Measurements from ENCODE around the gene EMC10. TPM values are rescaled to one million over a fixed set of nuclear protein-coding genes. Genes with fewer than 3 reads are reported as not detected.

EMC10 gene
- total and polyA plus RNA-seq, 10 of the 15 experiments (the other 5 are each of a cell fraction or from before 2014, with no cell fraction given) = 2.5 to 77.3 (median 20.3) TPM

DNA sequence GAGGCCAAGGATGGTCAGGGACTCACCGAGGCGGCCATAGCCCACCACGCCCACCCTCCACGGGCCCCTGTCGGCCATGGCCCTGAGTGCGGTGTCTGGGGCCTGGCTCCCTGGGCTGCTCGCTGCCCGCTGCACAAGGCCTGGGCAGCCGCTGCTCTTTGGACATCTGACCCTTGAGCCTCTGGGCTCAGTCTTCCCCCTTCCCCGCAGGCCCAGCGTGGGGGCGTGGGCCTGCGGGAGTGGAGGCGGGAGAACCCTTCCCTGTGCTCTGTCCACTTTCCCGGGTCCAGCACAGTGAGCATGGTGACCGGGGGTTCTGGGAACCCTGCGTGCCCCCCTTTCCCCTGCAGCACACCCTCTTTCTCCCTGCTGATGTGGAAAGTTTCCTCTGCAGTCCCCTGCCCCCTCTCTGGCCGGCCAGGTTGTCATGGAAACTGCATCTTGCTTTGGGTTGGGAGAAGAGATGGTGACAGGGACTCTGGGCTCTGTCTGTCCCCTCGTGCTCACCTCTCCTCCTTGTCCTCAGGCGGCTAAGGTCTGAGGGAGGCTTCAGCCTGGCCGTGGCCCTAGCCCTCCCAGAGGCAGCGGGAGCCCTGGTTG, 37.5 kb downstream of the EMC10 start, which contains the start of gene ASPDH:
ASPDH (minus strand) TSS at position 168 of the 600 bp plus-strand sequence; CDS start at position 78, 90 bp downstream.
- Histone ChIP-seq H3K9me3 (replicated peaks; ENCODE audit: control insufficient read depth, insufficient read depth, low read length) (no peaks in the 10 kb centered on the region), H3K79me2 (ENCODE audit: control insufficient read depth, insufficient read depth, low read length) (no peaks in the 10 kb centered on the region), H3K9ac (ENCODE audit: control insufficient read depth, insufficient read depth, low read length) (no peak within 1 kb of the TSS), H3K27ac (ENCODE audit: control insufficient read depth, insufficient read depth) (no peak within 1 kb of the TSS), H3K4me2 (ENCODE audit: control insufficient read depth, insufficient read depth) (no peak within 1 kb of the TSS), H3K4me3 (no peak within 1 kb of the TSS), H4K20me1 (ENCODE audit: control insufficient read depth, insufficient read depth) (no peaks in the 10 kb centered on the region), H2AFZ (ENCODE audit: control insufficient read depth, low read depth, low read length) (no peak within 1 kb of the TSS), H3K36me3 (ENCODE audit: control insufficient read depth in 2 of 2, insufficient read depth in 2 of 2, low read length in 1 of 2) (no peaks in the 10 kb centered on the region), H3K27me3 (replicated peaks in 1 of 2; ENCODE audit: control insufficient read depth in 2 of 2, insufficient read depth in 2 of 2, low read length in 1 of 2) (no peaks in the 10 kb centered on the region), H3K4me1 (ENCODE audit: control insufficient read depth, insufficient read depth, low read length) (peaks cover 3% of the 10 kb centered on the region; the same call in 1 of the 2 replicates)
- TF ChIP-seq ZNF384 (IDR thresholded peaks at IDR 0.05; ENCODE audit: borderline replicate concordance, low read depth, low read length) (no peak), BCL11A (IDR thresholded peaks at IDR 0.05; ENCODE audit: low read depth, low read length) (no peak), TARDBP (IDR thresholded peaks at IDR 0.05; ENCODE audit: borderline replicate concordance) (no peak), ZNF24 (IDR thresholded peaks at IDR 0.05) (no peak), PAX8 (IDR thresholded peaks at IDR 0.05) (no peak), RCOR1 (conservative IDR thresholded peaks at IDR 0.05; ENCODE audit: low read depth, low read length) (no peak), CHD1 (IDR thresholded peaks at IDR 0.05; ENCODE audit: low read depth, low read length) (no peak), ZNF207 (IDR thresholded peaks at IDR 0.05; ENCODE audit: borderline replicate concordance) (no peak), PML (IDR thresholded peaks at IDR 0.05; ENCODE audit: low read length) (no peak), MEF2B (IDR thresholded peaks at IDR 0.05; ENCODE audit: partially characterized antibody, poor library complexity, severe bottlenecking) (no peak), BRCA1 (IDR thresholded peaks at IDR 0.05; ENCODE audit: low read depth, low read length) (no peak), ATF7 (IDR thresholded peaks at IDR 0.05; ENCODE audit: low read depth) (no peak)
- TF ChIP-seq, protein P1, sequence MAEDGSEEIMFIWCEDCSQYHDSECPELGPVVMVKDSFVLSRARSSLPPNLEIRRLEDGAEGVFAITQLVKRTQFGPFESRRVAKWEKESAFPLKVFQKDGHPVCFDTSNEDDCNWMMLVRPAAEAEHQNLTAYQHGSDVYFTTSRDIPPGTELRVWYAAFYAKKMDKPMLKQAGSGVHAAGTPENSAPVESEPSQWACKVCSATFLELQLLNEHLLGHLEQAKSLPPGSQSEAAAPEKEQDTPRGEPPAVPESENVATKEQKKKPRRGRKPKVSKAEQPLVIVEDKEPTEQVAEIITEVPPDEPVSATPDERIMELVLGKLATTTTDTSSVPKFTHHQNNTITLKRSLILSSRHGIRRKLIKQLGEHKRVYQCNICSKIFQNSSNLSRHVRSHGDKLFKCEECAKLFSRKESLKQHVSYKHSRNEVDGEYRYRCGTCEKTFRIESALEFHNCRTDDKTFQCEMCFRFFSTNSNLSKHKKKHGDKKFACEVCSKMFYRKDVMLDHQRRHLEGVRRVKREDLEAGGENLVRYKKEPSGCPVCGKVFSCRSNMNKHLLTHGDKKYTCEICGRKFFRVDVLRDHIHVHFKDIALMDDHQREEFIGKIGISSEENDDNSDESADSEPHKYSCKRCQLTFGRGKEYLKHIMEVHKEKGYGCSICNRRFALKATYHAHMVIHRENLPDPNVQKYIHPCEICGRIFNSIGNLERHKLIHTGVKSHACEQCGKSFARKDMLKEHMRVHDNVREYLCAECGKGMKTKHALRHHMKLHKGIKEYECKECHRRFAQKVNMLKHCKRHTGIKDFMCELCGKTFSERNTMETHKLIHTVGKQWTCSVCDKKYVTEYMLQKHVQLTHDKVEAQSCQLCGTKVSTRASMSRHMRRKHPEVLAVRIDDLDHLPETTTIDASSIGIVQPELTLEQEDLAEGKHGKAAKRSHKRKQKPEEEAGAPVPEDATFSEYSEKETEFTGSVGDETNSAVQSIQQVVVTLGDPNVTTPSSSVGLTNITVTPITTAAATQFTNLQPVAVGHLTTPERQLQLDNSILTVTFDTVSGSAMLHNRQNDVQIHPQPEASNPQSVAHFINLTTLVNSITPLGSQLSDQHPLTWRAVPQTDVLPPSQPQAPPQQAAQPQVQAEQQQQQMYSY (CRISPR knock-in tag; IDR thresholded peaks at IDR 0.05) = no peak
- TF ChIP-seq, protein P2, sequence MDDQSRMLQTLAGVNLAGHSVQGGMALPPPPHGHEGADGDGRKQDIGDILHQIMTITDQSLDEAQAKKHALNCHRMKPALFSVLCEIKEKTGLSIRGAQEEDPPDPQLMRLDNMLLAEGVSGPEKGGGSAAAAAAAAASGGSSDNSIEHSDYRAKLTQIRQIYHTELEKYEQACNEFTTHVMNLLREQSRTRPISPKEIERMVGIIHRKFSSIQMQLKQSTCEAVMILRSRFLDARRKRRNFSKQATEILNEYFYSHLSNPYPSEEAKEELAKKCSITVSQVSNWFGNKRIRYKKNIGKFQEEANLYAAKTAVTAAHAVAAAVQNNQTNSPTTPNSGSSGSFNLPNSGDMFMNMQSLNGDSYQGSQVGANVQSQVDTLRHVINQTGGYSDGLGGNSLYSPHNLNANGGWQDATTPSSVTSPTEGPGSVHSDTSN (IDR thresholded peaks at IDR 0.05; ENCODE audit: insufficient replicate concordance, low read depth, low read length) = no peak
- ChIA-PET CTCF (no interaction called here), RAD21 (ENCODE audit: unreplicated experiment) (no interaction called here), SMC1A (ENCODE audit: uncharacterized antibody, unreplicated experiment) (no interaction called here), POLR2A (no interaction called here)
- no TSS peak for BruUV-seq (replicated peaks)
- in situ Hi-C loops (cut with MboI) (no loop called here), intact Hi-C loops (cut with micrococcal nuclease; ENCODE audit: unreplicated experiment) (no loop called here)
- WGBS (ENCODE audit: insufficient coverage, insufficient replicate concordance, low lambda C conversion rate, missing lambda C conversion rate) = 26% methylated on average over 21 of the region's 22 CpGs
- FAIRE-seq = no peak
- DNase-seq (ENCODE audit: low read depth, low spot score) = no peak
- no peak for ATAC-seq
